Erythroblast (primary cell): ENCODE measurements around the gene PHTF2.

Source experiments
- GATA1 ChIP-seq: IDR thresholded peaks from 2 replicates; pipeline ENCODE4 v1.6.1; 2011; ENCODE audit warnings: low read depth, mild to moderate bottlenecking, control low read depth, low read length, moderate library complexity
- POLR2A ChIP-seq: IDR thresholded peaks from 2 replicates; pipeline ENCODE4 v1.6.1; 2011; ENCODE audit warnings: mild to moderate bottlenecking, low read length

DNA sequence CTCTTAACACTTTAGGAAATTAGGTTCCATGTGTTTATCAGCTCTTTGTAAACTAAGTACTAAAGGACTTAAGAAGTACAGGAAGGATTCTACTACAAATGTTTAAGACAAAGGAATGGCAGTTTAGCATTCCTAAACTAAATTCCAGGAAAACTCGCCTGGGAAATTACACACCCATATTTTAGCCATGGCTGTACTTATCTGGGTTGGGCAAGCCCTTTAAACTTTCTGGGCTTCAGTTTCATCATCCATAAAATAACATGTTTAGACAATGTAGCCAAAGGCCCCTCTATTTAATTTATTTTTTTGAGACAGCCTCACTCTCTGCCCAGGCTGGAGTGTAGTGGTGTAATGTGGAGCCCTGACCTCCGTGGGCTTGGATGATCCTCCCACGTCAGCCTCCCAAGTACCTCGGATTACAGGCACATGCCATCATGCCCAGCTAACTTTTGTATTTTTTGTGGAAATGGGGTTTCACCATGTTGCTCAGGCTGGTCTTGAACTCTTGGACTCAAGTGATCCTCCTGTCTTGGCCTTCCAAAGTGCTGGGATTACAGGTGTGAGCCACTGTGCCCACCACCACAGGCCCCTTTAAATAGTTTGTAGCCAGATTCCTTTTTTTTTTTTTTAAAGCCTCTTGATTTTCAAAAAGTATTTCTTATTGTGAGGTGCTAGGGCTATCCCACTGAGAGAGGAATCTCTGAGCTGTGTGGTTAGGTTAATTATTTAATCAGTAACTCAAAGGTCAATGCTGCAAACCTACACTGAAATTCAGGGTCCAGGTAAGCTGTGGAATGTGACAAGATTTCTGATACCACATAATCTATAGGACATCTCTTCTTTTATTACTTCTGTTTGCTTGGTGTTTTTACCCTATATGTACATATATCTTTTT is 32.4 kb upstream of the PHTF2 start:
- TF ChIP-seq POLR2A, result no peak
- TF ChIP-seq GATA1, result no peak
